ENCODE measurements around the gene UGT1A8.
"Not testable (repeated sequence)": the region's sequence is repeated elsewhere in the genome, so short reads cannot be mapped to it uniquely, and the experiment has no call there.

Gene UGT1A8

DNA sequence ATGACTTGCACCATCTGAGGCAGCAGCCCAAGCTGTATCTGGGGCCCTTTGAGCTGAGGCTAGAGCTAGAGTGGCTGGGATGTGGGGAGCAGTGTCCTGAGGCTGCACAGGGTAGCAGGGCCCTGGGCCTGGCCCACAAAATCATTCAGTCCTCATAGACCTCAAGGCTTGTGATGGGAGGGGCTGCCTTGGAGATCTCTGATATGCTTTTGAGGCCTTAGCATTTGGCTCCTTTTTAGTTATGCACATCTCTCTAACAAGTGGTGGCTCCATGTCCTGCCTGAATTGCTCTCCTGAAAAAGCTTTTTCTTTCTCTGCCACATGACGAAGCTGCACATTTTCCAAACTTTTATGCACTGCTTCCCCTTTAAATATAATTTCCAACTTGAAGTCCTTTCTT is 11.8 kb upstream of the UGT1A8 start:
- Histone ChIP-seq H3K4me2 (ENCODE audit: low read depth, low read length, poor library complexity, severe bottlenecking) (no peak overlapping the region), H3K36me3 (ENCODE audit: insufficient read depth, low read length) (no peaks in the 10 kb centered on the region), H3F3A (ENCODE audit: low read depth) (no peaks in the 10 kb centered on the region), H3K27me3 (ENCODE audit: insufficient read depth, low read length, poor library complexity, severe bottlenecking) (no peaks in the 10 kb centered on the region), H3K79me2 (ENCODE audit: insufficient read depth, low read length) (no peaks in the 10 kb centered on the region), H4K20me1 (ENCODE audit: insufficient read depth, low read length, poor library complexity, severe bottlenecking) (no peaks in the 10 kb centered on the region), H3K4me1 (ENCODE audit: insufficient read depth, low read length, poor library complexity, severe bottlenecking) (no peaks in the 10 kb centered on the region), H3K4me3 (ENCODE audit: low read length, poor library complexity, severe bottlenecking) (no peak overlapping the region), H3K9me2 (replicated peaks; ENCODE audit: low read depth, low read length) (no peaks in the 10 kb centered on the region), H3K9ac (ENCODE audit: low read depth, low read length, poor library complexity, severe bottlenecking) (no peak overlapping the region), H3K9me3 (ENCODE audit: insufficient read depth, low read depth, low read length) (0 out of 2 replicates have a peak, but pooled peaks cover 3% of the 10 kb centered on the region), H2AFZ (ENCODE audit: low read length) (no peak overlapping the region)
- TF ChIP-seq, protein P1, sequence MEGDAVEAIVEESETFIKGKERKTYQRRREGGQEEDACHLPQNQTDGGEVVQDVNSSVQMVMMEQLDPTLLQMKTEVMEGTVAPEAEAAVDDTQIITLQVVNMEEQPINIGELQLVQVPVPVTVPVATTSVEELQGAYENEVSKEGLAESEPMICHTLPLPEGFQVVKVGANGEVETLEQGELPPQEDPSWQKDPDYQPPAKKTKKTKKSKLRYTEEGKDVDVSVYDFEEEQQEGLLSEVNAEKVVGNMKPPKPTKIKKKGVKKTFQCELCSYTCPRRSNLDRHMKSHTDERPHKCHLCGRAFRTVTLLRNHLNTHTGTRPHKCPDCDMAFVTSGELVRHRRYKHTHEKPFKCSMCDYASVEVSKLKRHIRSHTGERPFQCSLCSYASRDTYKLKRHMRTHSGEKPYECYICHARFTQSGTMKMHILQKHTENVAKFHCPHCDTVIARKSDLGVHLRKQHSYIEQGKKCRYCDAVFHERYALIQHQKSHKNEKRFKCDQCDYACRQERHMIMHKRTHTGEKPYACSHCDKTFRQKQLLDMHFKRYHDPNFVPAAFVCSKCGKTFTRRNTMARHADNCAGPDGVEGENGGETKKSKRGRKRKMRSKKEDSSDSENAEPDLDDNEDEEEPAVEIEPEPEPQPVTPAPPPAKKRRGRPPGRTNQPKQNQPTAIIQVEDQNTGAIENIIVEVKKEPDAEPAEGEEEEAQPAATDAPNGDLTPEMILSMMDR (conservative IDR thresholded peaks at IDR 0.05; ENCODE audit: low read length) = no peak
- no peak for TF ChIP-seq EZH2phosphoT487 (IDR thresholded peaks at IDR 0.05; ENCODE audit: borderline replicate concordance)

DNA sequence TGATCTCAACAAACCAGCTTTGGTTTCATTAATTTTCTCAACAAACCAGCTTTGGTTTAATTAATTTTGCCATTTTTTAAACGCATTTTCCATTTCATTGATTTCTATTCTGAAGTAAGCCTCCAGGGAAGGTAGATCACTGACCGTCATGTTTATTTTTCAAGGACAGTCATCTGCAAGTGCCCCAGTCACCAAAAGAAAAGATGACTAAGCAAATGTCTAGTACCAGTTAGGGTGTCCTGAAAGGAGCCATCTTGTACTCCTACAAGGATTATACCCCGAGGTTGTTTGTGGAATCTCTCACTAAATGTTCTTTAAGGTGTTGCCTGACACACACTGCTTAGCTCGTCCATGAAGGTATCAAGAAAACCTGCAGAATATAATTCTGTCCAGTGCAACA is 6.1 kb upstream of the UGT1A8 start:
- no peaks in the 10 kb centered on the region for H3F3A ChIP-seq (ENCODE audit: low read depth)
- H3K79me2 ChIP-seq (ENCODE audit: insufficient read depth, low read length) = no peaks in the 10 kb centered on the region
- no peaks in the 10 kb centered on the region for H3K36me3 ChIP-seq (ENCODE audit: insufficient read depth, low read length)
- H3K9me3 ChIP-seq (ENCODE audit: insufficient read depth, low read depth, low read length) = 0 out of 2 replicates have a peak, but pooled peaks cover 3% of the 10 kb centered on the region
- no peak overlapping the region for H2AFZ ChIP-seq (ENCODE audit: low read length)
- H3K4me2 ChIP-seq (ENCODE audit: low read depth, low read length, poor library complexity, severe bottlenecking) = no peak overlapping the region
- no peaks in the 10 kb centered on the region for H3K4me1 ChIP-seq (ENCODE audit: insufficient read depth, low read length, poor library complexity, severe bottlenecking)
- no peak overlapping the region for H3K9ac ChIP-seq (ENCODE audit: low read depth, low read length, poor library complexity, severe bottlenecking)
- H3K9me2 ChIP-seq (replicated peaks; ENCODE audit: low read depth, low read length) = no peaks in the 10 kb centered on the region
- no peak overlapping the region for H3K4me3 ChIP-seq (ENCODE audit: low read length, poor library complexity, severe bottlenecking)
- TF ChIP-seq, protein P1 (conservative IDR thresholded peaks at IDR 0.05; ENCODE audit: low read length) = no peak
- no peak for TF ChIP-seq EZH2phosphoT487 (IDR thresholded peaks at IDR 0.05; ENCODE audit: borderline replicate concordance)
- no peaks in the 10 kb centered on the region for H4K20me1 ChIP-seq (ENCODE audit: insufficient read depth, low read length, poor library complexity, severe bottlenecking)
- no peaks in the 10 kb centered on the region for H3K27me3 ChIP-seq (ENCODE audit: insufficient read depth, low read length, poor library complexity, severe bottlenecking)

DNA sequence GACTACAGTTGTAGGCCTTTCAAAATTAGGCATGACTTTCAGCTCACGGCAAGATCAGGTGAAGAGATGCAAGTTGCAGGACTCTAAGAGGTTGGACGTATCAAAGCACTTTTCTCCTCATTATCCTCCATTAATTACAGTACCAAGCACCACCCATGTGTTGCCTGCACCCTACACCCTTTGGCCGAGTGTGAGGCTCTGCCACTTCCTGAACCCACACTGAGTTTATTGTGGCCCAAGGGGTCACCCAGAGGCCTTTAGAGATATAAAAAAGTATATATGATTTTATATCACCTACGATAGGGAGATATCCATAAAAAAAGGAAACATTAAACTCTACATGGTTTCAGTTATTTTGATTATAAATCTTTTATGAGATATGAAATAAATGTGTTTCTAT is 2.8 kb downstream of the UGT1A8 start:
- no peak overlapping the region for H3K9ac ChIP-seq (ENCODE audit: low read depth, low read length, poor library complexity, severe bottlenecking)
- no peaks in the 10 kb centered on the region for H4K20me1 ChIP-seq (ENCODE audit: insufficient read depth, low read length, poor library complexity, severe bottlenecking)
- no peaks in the 10 kb centered on the region for H3K9me2 ChIP-seq (replicated peaks; ENCODE audit: low read depth, low read length)
- TF ChIP-seq EZH2phosphoT487 (IDR thresholded peaks at IDR 0.05; ENCODE audit: borderline replicate concordance) = no peak
- TF ChIP-seq, protein P1 (conservative IDR thresholded peaks at IDR 0.05; ENCODE audit: low read length) = no peak
- no peak overlapping the region for H3K4me3 ChIP-seq (ENCODE audit: low read length, poor library complexity, severe bottlenecking)
- no peak overlapping the region for H3K4me2 ChIP-seq (ENCODE audit: low read depth, low read length, poor library complexity, severe bottlenecking)
- no peaks in the 10 kb centered on the region for H3F3A ChIP-seq (ENCODE audit: low read depth)
- H3K4me1 ChIP-seq (ENCODE audit: insufficient read depth, low read length, poor library complexity, severe bottlenecking) = no peaks in the 10 kb centered on the region
- H3K27me3 ChIP-seq (ENCODE audit: insufficient read depth, low read length, poor library complexity, severe bottlenecking) = no peaks in the 10 kb centered on the region
- no peaks in the 10 kb centered on the region for H3K36me3 ChIP-seq (ENCODE audit: insufficient read depth, low read length)
- no peak overlapping the region for H2AFZ ChIP-seq (ENCODE audit: low read length)
- H3K9me3 ChIP-seq (ENCODE audit: insufficient read depth, low read depth, low read length) = no peaks in the 10 kb centered on the region
- H3K79me2 ChIP-seq (ENCODE audit: insufficient read depth, low read length) = no peaks in the 10 kb centered on the region

DNA sequence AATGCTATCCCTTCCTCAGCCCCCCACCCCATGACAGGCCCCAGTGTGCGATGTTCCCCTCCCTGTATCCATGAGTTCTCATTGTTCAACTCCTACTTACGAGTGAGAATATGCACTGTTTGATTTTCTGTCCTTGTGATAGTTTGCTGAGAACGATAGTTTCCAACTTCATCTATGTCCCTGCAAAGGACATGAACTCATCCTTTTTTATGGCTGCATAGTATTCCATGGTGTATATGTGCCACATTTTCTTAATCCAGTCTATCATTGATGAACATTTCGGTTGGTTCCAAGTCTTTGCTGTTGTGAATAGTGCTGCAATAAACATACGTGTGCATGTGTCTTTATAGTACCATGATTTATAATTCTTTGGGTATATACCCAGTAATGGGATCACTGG is 4.4 kb downstream of the UGT1A8 start:
- H3K9ac ChIP-seq (ENCODE audit: low read depth, low read length, poor library complexity, severe bottlenecking); H3K36me3 ChIP-seq (ENCODE audit: insufficient read depth, low read length); H3K9me3 ChIP-seq (ENCODE audit: insufficient read depth, low read depth, low read length): not testable (repeated sequence)

More for the DNA sequence above, 4.4 kb downstream of the UGT1A8 start:
- H3K9me2 ChIP-seq (replicated peaks; ENCODE audit: low read depth, low read length); H2AFZ ChIP-seq (ENCODE audit: low read length); H3K4me3 ChIP-seq (ENCODE audit: low read length, poor library complexity, severe bottlenecking); H3K4me1 ChIP-seq (ENCODE audit: insufficient read depth, low read length, poor library complexity, severe bottlenecking); H3K79me2 ChIP-seq (ENCODE audit: insufficient read depth, low read length); H3K4me2 ChIP-seq (ENCODE audit: low read depth, low read length, poor library complexity, severe bottlenecking); H4K20me1 ChIP-seq (ENCODE audit: insufficient read depth, low read length, poor library complexity, severe bottlenecking); H3F3A ChIP-seq (ENCODE audit: low read depth); H3K27me3 ChIP-seq (ENCODE audit: insufficient read depth, low read length, poor library complexity, severe bottlenecking): not testable (repeated sequence)
